ENCODE measurements around the gene PIGA. TPM values are rescaled to one million over a fixed set of nuclear protein-coding genes. Genes with fewer than 3 reads are reported as not detected.

The PIGA gene
- total RNA-seq, 2 donors from 2014 or later = 33.1 to 46.2 TPM

DNA sequence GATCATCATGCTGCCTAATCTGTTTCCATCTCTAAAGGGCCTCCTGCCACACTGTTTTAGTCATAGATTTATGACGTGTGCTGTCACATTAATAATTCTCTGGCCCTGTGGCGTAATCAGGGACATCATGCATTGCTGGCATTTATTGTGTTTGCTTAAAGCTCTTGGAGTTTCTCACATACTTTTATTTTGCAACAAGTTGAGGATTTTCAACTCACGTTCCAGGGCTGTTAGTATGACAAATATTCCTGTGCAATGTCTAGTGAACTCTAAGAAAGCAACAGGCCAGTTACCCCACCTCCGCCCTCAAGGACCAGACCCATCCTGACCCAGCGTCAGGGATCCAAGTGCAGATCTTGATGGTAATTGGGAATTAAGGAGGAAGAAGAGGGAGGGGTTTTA lies 7.8 kb upstream of the PIGA start:
- H3K4me3 Mint-ChIP-seq = no peak overlapping the region
- no peaks in the 10 kb centered on the region for H3K9me3 Mint-ChIP-seq
- ATAC-seq (replicated peaks in 1 of 2) (no peak), DNase-seq (no peak)
- no peaks in the 10 kb centered on the region for H3K36me3 Mint-ChIP-seq (ENCODE audit: insufficient read depth in 2 of 2)
- no peak overlapping the region for H3K27ac Mint-ChIP-seq
- peaks cover 36% of the 10 kb centered on the region for H3K27me3 Mint-ChIP-seq (ENCODE audit: low read depth)
- no peaks in the 10 kb centered on the region for H3K4me1 Mint-ChIP-seq (ENCODE audit: low read depth)

- Mint-ChIP-seq H3K27me3 (ENCODE audit: low read depth) (peaks cover 42% of the 10 kb centered on the region), H3K27ac (no peak overlapping the region), H3K9me3 (no peaks in the 10 kb centered on the region), H3K36me3 (ENCODE audit: insufficient read depth in 2 of 2) (no peaks in the 10 kb centered on the region), H3K4me3 (no peak overlapping the region), H3K4me1 (ENCODE audit: low read depth) (no peaks in the 10 kb centered on the region)
- ATAC-seq (replicated peaks in 1 of 2) (no peak), DNase-seq (no peak)
These were observed 5.5 kb upstream of the PIGA start for GRCh38 chrX:15340867-15341266.

GRCh38 chrX:15336023-15336413 lies 695 bp upstream of the PIGA start:
- no peaks in the 10 kb centered on the region for H3K36me3 Mint-ChIP-seq (ENCODE audit: insufficient read depth in 2 of 2)
- H3K4me3 Mint-ChIP-seq = peak overlapping the region; percentile 87 to 92
- DNase-seq (peak; percentile 38 to 53), ATAC-seq (replicated peaks in 1 of 2) (peak; percentile 23 to 53)
- no peaks in the 10 kb centered on the region for H3K4me1 Mint-ChIP-seq (ENCODE audit: low read depth)
- peak overlapping the region; percentile 85 for H3K27ac Mint-ChIP-seq
- H3K9me3 Mint-ChIP-seq = no peaks in the 10 kb centered on the region
- peaks cover 27% of the 10 kb centered on the region for H3K27me3 Mint-ChIP-seq (ENCODE audit: low read depth)

DNA sequence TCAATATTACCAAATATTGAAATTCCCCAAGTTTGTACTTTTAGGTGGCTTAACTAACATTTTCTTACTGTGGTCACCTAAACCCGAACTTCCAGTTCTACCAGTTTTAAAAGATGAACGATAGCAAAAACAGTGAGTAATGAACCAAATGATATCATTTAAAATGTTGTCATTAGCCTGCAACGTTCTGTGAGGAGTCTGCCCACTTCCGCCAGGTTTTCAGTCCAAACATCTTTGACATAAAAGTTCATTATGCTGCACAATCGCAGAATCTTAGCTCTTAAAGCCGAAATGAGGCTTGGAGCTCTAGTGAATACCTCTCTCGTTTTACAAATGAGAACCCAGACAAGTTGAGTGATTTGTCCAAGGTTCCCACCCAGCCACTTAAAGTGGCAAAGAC lies 762 bp downstream of the PIGA start:
- Mint-ChIP-seq H3K9me3 (no peaks in the 10 kb centered on the region), H3K36me3 (ENCODE audit: insufficient read depth in 2 of 2) (no peaks in the 10 kb centered on the region), H3K4me1 (ENCODE audit: low read depth) (no peaks in the 10 kb centered on the region), H3K4me3 (peak overlapping the region; percentile 87 to 92), H3K27ac (peak overlapping the region; percentile 88), H3K27me3 (ENCODE audit: low read depth) (peaks cover 20% of the 10 kb centered on the region)
- DNase-seq = peak; percentile 3 to 6
- no peak for ATAC-seq (replicated peaks in 1 of 2)

GRCh38 chrX:15328821-15329220 lies 6.5 kb downstream of the PIGA start:
- Mint-ChIP-seq H3K27ac (no peak overlapping the region), H3K4me3 (no peak overlapping the region), H3K9me3 (no peaks in the 10 kb centered on the region), H3K4me1 (ENCODE audit: low read depth) (peaks cover 7% of the 10 kb centered on the region), H3K27me3 (ENCODE audit: low read depth) (peaks cover 7% of the 10 kb centered on the region), H3K36me3 (ENCODE audit: insufficient read depth in 2 of 2) (peaks cover 1 to 4% of the 10 kb centered on the region in 2 donors)
- DNase-seq = no peak
- no peak for ATAC-seq (replicated peaks in 1 of 2)

DNA sequence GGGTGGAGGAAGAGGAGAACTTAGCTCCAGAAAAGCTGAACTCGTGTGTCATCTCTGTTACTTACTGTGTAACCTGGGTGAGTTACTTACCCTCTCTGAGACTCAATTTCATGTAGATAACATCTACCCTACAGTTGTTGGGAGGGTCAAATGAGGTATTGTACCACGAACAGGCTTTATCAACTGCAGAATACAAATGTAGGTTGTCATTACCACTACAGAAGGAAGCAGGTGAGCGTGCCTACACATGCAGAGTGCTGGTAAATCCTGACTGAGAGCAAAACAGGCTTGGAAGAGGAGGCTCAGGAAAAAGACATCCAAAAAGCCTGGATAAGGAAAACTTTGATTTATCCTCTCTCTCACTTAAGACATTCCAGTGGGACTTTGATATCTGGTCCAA lies 7.2 kb downstream of the PIGA start:
- peaks cover 1 to 5% of the 10 kb centered on the region in 2 donors for H3K36me3 Mint-ChIP-seq (ENCODE audit: insufficient read depth in 2 of 2)
- ATAC-seq (replicated peaks in 1 of 2) (no peak), DNase-seq (no peak)
- no peak overlapping the region for H3K4me3 Mint-ChIP-seq
- peaks cover 7% of the 10 kb centered on the region for H3K27me3 Mint-ChIP-seq (ENCODE audit: low read depth)
- H3K4me1 Mint-ChIP-seq (ENCODE audit: low read depth) = peaks cover 7% of the 10 kb centered on the region
- H3K27ac Mint-ChIP-seq = peak overlapping the region; percentile 77
- H3K9me3 Mint-ChIP-seq = no peaks in the 10 kb centered on the region

DNA sequence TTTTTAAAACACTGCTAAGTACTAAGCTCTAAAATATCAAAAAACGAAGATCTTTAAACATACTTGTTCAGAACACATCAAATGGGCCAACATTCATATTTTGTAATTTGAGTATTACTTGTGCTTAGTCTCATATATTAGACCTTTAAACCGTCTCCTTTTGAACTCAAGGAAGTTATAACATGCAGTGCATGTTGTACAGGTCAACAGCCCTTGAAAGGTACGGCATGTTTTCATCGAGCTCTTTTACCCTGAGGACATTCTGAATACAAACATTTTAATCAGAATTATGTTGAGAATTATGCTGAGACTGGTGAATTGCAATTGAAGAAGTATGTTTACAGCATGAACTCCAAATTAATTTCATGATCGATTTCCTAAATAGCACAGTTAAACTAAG lies 12.9 kb downstream of the PIGA start:
- peaks cover 11% of the 10 kb centered on the region for H3K27me3 Mint-ChIP-seq (ENCODE audit: low read depth)
- H3K4me1 Mint-ChIP-seq (ENCODE audit: low read depth) = no peaks in the 10 kb centered on the region
- peaks cover 4 to 7% of the 10 kb centered on the region in 2 donors for H3K36me3 Mint-ChIP-seq (ENCODE audit: insufficient read depth in 2 of 2)
- ATAC-seq (replicated peaks in 1 of 2) (no peak), DNase-seq (no peak)
- no peaks in the 10 kb centered on the region for H3K9me3 Mint-ChIP-seq
- no peak overlapping the region for H3K27ac Mint-ChIP-seq
- no peak overlapping the region for H3K4me3 Mint-ChIP-seq

DNA sequence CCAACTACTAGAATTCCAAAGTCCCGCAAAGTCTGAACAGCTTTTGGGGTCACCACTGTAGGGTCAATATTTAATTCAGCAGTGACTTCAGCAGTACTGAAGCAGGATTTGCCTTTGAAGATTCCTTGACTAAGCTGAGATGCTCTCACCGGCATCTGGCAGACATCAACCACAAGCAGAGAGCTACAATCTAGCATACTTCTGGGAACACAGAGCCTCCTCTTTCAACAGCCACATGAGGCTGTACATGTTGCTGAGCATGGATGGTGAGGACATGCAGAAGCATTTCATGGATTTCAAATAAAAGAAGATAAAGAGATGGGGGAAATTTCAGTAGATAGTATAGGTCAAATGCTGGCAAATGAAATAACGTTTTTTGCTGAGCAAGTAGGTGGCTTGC lies 13.3 kb downstream of the PIGA start:
- ATAC-seq (replicated peaks in 1 of 2) = no peak
- H3K36me3 Mint-ChIP-seq (ENCODE audit: insufficient read depth in 2 of 2) = peaks cover 4 to 7% of the 10 kb centered on the region in 2 donors
- H3K4me3 Mint-ChIP-seq = no peak overlapping the region
- H3K27ac Mint-ChIP-seq = no peak overlapping the region
- no peaks in the 10 kb centered on the region for H3K9me3 Mint-ChIP-seq
- H3K4me1 Mint-ChIP-seq (ENCODE audit: low read depth) = no peaks in the 10 kb centered on the region
- DNase-seq = no peak
- peaks cover 11% of the 10 kb centered on the region for H3K27me3 Mint-ChIP-seq (ENCODE audit: low read depth)

GRCh38 chrX:15321447-15321846 lies 13.9 kb downstream of the PIGA start:
- DNase-seq (no peak), ATAC-seq (replicated peaks in 1 of 2) (no peak)
- Mint-ChIP-seq H3K27ac (no peak overlapping the region), H3K36me3 (ENCODE audit: insufficient read depth in 2 of 2) (peaks cover 4 to 7% of the 10 kb centered on the region in 2 donors), H3K4me3 (no peak overlapping the region), H3K9me3 (no peaks in the 10 kb centered on the region), H3K4me1 (ENCODE audit: low read depth) (no peaks in the 10 kb centered on the region), H3K27me3 (ENCODE audit: low read depth) (peaks cover 11% of the 10 kb centered on the region)

DNA sequence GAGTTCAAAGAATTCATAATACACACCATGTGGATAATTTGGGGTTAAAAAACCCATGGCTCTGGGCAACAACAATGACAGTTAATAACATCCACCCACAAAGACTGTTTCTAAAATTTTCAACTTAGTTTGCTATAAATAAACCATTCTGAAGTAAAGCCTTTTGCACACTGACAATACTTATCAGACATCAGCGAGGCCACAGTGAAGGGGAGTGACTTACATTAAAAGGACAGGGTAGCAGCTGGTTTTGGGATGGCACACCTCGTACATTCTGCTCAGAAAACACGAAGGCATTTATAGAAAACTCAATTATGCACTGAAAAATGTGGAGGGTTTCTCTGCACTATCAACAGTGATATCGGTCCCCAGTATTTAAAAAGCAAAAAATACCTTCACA lies 15.0 kb downstream of the PIGA start:
- no peak for ATAC-seq (replicated peaks in 1 of 2)
- Mint-ChIP-seq H3K27me3 (ENCODE audit: low read depth) (peaks cover 11% of the 10 kb centered on the region), H3K27ac (no peak overlapping the region), H3K36me3 (ENCODE audit: insufficient read depth in 2 of 2) (peaks cover 4 to 7% of the 10 kb centered on the region in 2 donors), H3K4me1 (ENCODE audit: low read depth) (no peaks in the 10 kb centered on the region), H3K4me3 (no peak overlapping the region), H3K9me3 (no peaks in the 10 kb centered on the region)
- no peak for DNase-seq

DNA sequence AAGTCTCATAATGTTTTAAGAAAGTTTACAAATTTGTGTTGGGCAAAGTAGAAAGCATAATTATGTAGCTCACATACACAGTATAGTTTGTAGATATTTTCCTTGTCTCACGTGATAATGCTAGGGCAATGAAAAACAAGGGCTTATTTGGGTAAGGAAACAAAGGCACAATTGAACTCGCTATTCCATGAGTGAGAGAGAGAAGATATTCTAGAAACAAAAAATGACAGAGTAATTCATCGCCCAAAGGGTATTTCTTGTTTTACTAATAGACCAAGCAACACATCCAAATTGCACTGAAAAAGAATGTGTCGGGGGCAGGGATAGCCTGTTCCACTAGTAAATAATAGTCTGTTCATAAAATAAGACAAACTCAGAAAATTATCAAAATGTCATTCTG lies 16.2 kb downstream of the PIGA start:
- H3K4me3 Mint-ChIP-seq = no peak overlapping the region
- no peak for DNase-seq
- H3K27ac Mint-ChIP-seq = no peak overlapping the region
- H3K36me3 Mint-ChIP-seq (ENCODE audit: insufficient read depth in 2 of 2) = peaks cover 2 to 5% of the 10 kb centered on the region in 2 donors
- H3K27me3 Mint-ChIP-seq (ENCODE audit: low read depth) = peaks cover 11% of the 10 kb centered on the region
- no peaks in the 10 kb centered on the region for H3K9me3 Mint-ChIP-seq
- H3K4me1 Mint-ChIP-seq (ENCODE audit: low read depth) = no peaks in the 10 kb centered on the region
- ATAC-seq (replicated peaks in 1 of 2) = no peak

- Mint-ChIP-seq H3K27me3 (ENCODE audit: low read depth) (no peaks in the 10 kb centered on the region), H3K4me3 (no peak within 1 kb of the TSS), H3K4me1 (ENCODE audit: low read depth) (no peaks in the 10 kb centered on the region), H3K36me3 (ENCODE audit: insufficient read depth in 2 of 2) (peaks cover 0 to 2% of the 10 kb centered on the region in 2 donors), H3K9me3 (no peaks in the 10 kb centered on the region), H3K27ac (no peak within 1 kb of the TSS)
- DNase-seq (no peak), ATAC-seq (replicated peaks in 1 of 2) (no peak)
These were observed 19.8 kb downstream of the PIGA start, which contains the start of gene ASB11 for GRCh38 chrX:15315509-15315908. Gene ASB11 (minus strand): TSS chrX:15315640. CDS start chrX:15315605, 35 bp downstream.

DNA sequence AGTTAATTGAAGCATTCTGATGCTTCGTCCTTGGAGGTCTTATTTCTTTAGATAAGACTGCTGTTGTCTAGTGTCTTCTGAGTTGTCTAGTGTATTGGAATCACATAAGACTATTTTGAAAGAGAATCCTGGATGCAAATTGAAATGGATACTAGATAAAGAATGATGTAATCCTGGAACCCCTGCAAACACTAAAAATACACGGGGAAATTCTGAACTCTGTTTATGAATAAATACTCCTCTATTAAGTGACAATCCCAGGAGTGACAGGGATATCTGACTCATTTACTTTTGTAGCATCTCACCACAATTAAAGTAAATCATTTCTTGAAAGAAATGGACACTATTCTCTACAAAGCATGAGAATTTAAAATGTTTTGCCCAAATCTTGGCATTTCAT lies 20.9 kb downstream of the PIGA start:
- DNase-seq (no peak), ATAC-seq (replicated peaks in 1 of 2) (no peak)
- no peaks in the 10 kb centered on the region for H3K27me3 Mint-ChIP-seq (ENCODE audit: low read depth)
- peaks cover 0 to 1% of the 10 kb centered on the region in 2 donors for H3K36me3 Mint-ChIP-seq (ENCODE audit: insufficient read depth in 2 of 2)
- H3K4me3 Mint-ChIP-seq = no peak overlapping the region
- no peaks in the 10 kb centered on the region for H3K4me1 Mint-ChIP-seq (ENCODE audit: low read depth)
- no peaks in the 10 kb centered on the region for H3K9me3 Mint-ChIP-seq
- no peak overlapping the region for H3K27ac Mint-ChIP-seq

- DNase-seq (no peak), ATAC-seq (replicated peaks in 1 of 2) (no peak)
- Mint-ChIP-seq H3K27me3 (ENCODE audit: low read depth) (peaks cover 5% of the 10 kb centered on the region), H3K4me3 (no peak overlapping the region), H3K9me3 (no peaks in the 10 kb centered on the region), H3K36me3 (ENCODE audit: insufficient read depth in 2 of 2) (no peaks in the 10 kb centered on the region), H3K27ac (no peak overlapping the region), H3K4me1 (ENCODE audit: low read depth) (no peaks in the 10 kb centered on the region)
These were observed 24.2 kb downstream of the PIGA start for GRCh38 chrX:15311119-15311518.

Data from activated T-cell treated with anti-CD3 and anti-CD28 coated beads, Interleukin-2, amount 50 U/mL, for 72 hours (primary cell).